SK-N-MC (cell line): ENCODE results near the gene TBL1X.

Source experiments
- DNase-seq: peaks from one replicate; pipeline ENCODE4 v3.0.0-alpha.2; 2011; ENCODE audit warnings: low read depth, low spot score
- H3K27ac ChIP-seq: fragments of 200-600 bp; sonication (generic); 2 replicates; pipeline ENCODE4 v1.5.1; 2016; ENCODE audit warnings: mixed run types
- H3K36me3 ChIP-seq: fragments of 200-600 bp; sonication (generic); 2 replicates; pipeline ENCODE4 v1.6.1; 2017; ENCODE audit warnings: antibody characterized with exemption, low read length, mixed read lengths; ENCODE audit not compliant: insufficient read depth
- H3K4me3 ChIP-seq: fragments of 200-600 bp; sonication (generic); 2 replicates; pipeline ENCODE4 v1.5.1; 2016
- H3K9ac ChIP-seq: fragments of 200-600 bp; sonication (generic); 2 replicates; pipeline ENCODE4 v1.8.0; 2017; ENCODE audit warnings: mixed run types, mixed read lengths; ENCODE audit not compliant: insufficient read length
- H3K9me3 ChIP-seq: fragments of 200-600 bp; sonication (generic); 2 replicates; pipeline ENCODE4 v1.6.1; 2017; ENCODE audit warnings: low read depth, mild to moderate bottlenecking, antibody characterized with exemption, low read length, moderate library complexity, mixed read lengths
- EZH2 ChIP-seq: fragments of 200-600 bp; sonication (generic); IDR thresholded peaks from one replicate; pipeline ENCODE4 v1.6.1; 2017; ENCODE audit warnings: antibody characterized with exemption
- FOXP2 ChIP-seq: optimal IDR thresholded peaks from 2 replicates; pipeline ENCODE3; 2011; ENCODE audit warnings: mild to moderate bottlenecking, moderate library complexity; ENCODE audit not compliant: insufficient read depth; ENCODE audit errors: extremely low read length, control extremely low read depth
- POLR2AphosphoS5 ChIP-seq: IDR thresholded peaks from 2 replicates; pipeline ENCODE4 v1.6.1; 2012; ENCODE audit warnings: mild to moderate bottlenecking, low read depth, low read length, borderline replicate concordance

Gene TBL1X

GRCh38 chrX:9561199-9561598 is 96.3 kb downstream of the TBL1X start:
- Histone ChIP-seq H3K4me3 (no peak overlapping the region), H3K36me3 (no peaks in the 10 kb centered on the region), H3K27ac (no peak overlapping the region), H3K9me3 (no peaks in the 10 kb centered on the region), H3K9ac (no peak overlapping the region)
- no peak for DNase-seq
- TF ChIP-seq FOXP2 (no peak), EZH2 (no peak), POLR2AphosphoS5 (no peak)

- no peak for DNase-seq
- no peak overlapping the region for H3K9ac ChIP-seq
- no peak overlapping the region for H3K27ac ChIP-seq
- no peaks in the 10 kb centered on the region for H3K36me3 ChIP-seq
- TF ChIP-seq POLR2AphosphoS5 = no peak
- no peak for TF ChIP-seq FOXP2
- no peak for TF ChIP-seq EZH2
- no peak overlapping the region for H3K4me3 ChIP-seq
- H3K9me3 ChIP-seq = no peaks in the 10 kb centered on the region
Measured at GRCh38 chrX:9562851-9563250, 98.0 kb downstream of the TBL1X start.

- TF ChIP-seq POLR2AphosphoS5 (no peak), EZH2 (no peak), FOXP2 (no peak)
- DNase-seq = peak; percentile 24
- no peaks in the 10 kb centered on the region for H3K36me3 ChIP-seq
- peak overlapping the region; percentile 22; the same call in 1 of the 2 replicates for H3K4me3 ChIP-seq
- H3K9me3 ChIP-seq = no peaks in the 10 kb centered on the region
- H3K9ac ChIP-seq = no peak overlapping the region
- no peak overlapping the region for H3K27ac ChIP-seq
Measured at GRCh38 chrX:9566150-9566621, 101.3 kb downstream of the TBL1X start.

- no peak overlapping the region for H3K27ac ChIP-seq
- no peak overlapping the region for H3K9ac ChIP-seq
Measured at GRCh38 chrX:9569876-9570301, 105.0 kb downstream of the TBL1X start.

GRCh38 chrX:9573282-9574106 is 108.6 kb downstream of the TBL1X start:
- no peak for DNase-seq

More at GRCh38 chrX:9569876-9570301, 105.0 kb downstream of the TBL1X start:
- Histone ChIP-seq H3K9me3 (no peaks in the 10 kb centered on the region), H3K36me3 (no peaks in the 10 kb centered on the region), H3K4me3 (no peak overlapping the region)
- no peak for TF ChIP-seq EZH2
- TF ChIP-seq FOXP2 = no peak
- TF ChIP-seq POLR2AphosphoS5 = no peak
- DNase-seq = no peak

GRCh38 chrX:9576059-9576458 is 111.2 kb downstream of the TBL1X start:
- Histone ChIP-seq H3K36me3 (no peaks in the 10 kb centered on the region), H3K9me3 (no peaks in the 10 kb centered on the region), H3K27ac (no peak overlapping the region), H3K9ac (no peak overlapping the region), H3K4me3 (no peak overlapping the region)
- TF ChIP-seq POLR2AphosphoS5 (no peak), FOXP2 (no peak), EZH2 (no peak)
- DNase-seq = no peak

More at GRCh38 chrX:9573282-9574106, 108.6 kb downstream of the TBL1X start:
- Histone ChIP-seq H3K36me3 (no peaks in the 10 kb centered on the region), H3K4me3 (no peak overlapping the region), H3K9me3 (no peaks in the 10 kb centered on the region), H3K9ac (no peak overlapping the region), H3K27ac (no peak overlapping the region)
- TF ChIP-seq POLR2AphosphoS5 = no peak
- no peak for TF ChIP-seq EZH2
- no peak for TF ChIP-seq FOXP2

GRCh38 chrX:9577555-9577954 is 112.7 kb downstream of the TBL1X start:
- Histone ChIP-seq H3K9me3 (no peaks in the 10 kb centered on the region), H3K4me3 (no peak overlapping the region), H3K36me3 (no peaks in the 10 kb centered on the region), H3K27ac (no peak overlapping the region), H3K9ac (no peak overlapping the region)
- DNase-seq = no peak
- no peak for TF ChIP-seq EZH2
- TF ChIP-seq POLR2AphosphoS5 = no peak
- TF ChIP-seq FOXP2 = no peak

GRCh38 chrX:9578083-9578779 is 113.4 kb downstream of the TBL1X start:
- TF ChIP-seq FOXP2 (no peak), EZH2 (no peak), POLR2AphosphoS5 (no peak)
- Histone ChIP-seq H3K36me3 (no peaks in the 10 kb centered on the region), H3K4me3 (no peak overlapping the region), H3K9me3 (no peaks in the 10 kb centered on the region), H3K27ac (no peak overlapping the region), H3K9ac (no peak overlapping the region)
- no peak for DNase-seq
